ENCODE data around the gene BRIX1. TPM values are rescaled to one million over a fixed set of nuclear protein-coding genes. Genes with fewer than 3 reads are reported as not detected.

BRIX1 gene
- total and polyA plus RNA-seq, 9 of the 15 experiments (the other 6 are each of a cell fraction or from before 2014, with no cell fraction given), result 115 to 193 (median 159) TPM

DNA sequence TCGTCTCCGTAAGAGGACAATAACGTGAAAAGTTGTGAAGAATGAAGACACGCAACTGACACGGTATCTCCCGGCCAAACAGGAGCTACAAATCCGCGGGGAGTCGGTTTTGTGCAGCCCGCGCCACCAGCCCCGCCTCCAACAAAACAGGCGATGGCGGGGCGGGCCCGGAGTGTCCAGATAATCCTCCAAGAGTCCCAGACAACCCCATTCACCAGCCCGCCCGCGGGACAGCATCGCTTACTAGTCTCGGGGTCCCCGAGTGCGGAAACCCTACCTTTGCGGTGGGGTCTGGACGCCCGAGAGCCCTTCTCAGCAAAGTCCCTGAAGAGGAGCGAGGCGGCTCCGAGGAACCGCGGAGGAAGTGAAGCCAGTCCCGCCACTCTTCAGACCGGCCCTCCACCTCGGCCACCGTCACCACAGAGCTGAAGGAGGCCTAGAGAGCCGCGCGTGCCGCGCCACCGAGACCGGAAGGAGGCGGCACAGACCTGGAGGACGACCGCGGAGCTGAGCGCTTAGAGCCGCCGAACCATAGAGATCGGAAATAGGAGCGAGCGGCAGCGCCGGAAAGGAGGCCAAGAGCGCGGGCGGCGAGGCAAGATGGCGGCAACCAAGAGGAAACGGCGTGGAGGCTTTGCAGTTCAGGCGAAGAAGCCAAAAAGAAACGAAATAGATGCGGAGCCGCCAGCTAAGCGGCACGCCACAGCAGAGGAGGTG is at the start of gene BRIX1, which contains the start of gene RAD1 (continued):
- TF ChIP-seq TFE3 (CRISPR knock-in tag; IDR thresholded peaks at IDR 0.05) (no peak), BRF1 (IDR thresholded peaks at IDR 0.05; ENCODE audit: borderline replicate concordance, extremely low read depth, insufficient read length) (no peak), MNT (conservative IDR thresholded peaks at IDR 0.05) (peak; percentile 92 to 97), CCNT2 (IDR thresholded peaks at IDR 0.05; ENCODE audit: borderline replicate concordance, extremely low read depth, insufficient read length, low read depth, low read length) (peak; percentile 71), PHB2 (IDR thresholded peaks at IDR 0.05; ENCODE audit: low read depth) (no peak), KDM4B (IDR thresholded peaks at IDR 0.05; ENCODE audit: borderline replicate concordance in 2 of 2, low read depth in 1 of 2) (peak in 1 of 2 experiments; percentile 95; a peak in 2 of 4 replicates), CSDE1 (IDR thresholded peaks at IDR 0.05) (no peak), ZNF274 (IDR thresholded peaks at IDR 0.05; ENCODE audit: borderline replicate concordance, low read depth, low read length) (no peak), SMC3 (conservative IDR thresholded peaks at IDR 0.05; ENCODE audit: insufficient read depth, low read depth, low read length) (0 out of 2 replicates have a peak, but pooled peaks have one; percentile 15), E2F6 (IDR thresholded peaks at IDR 0.05; ENCODE audit: borderline replicate concordance in 1 of 2, extremely low read depth in 1 of 2, insufficient read depth in 1 of 2, insufficient read length in 1 of 2, low read depth in 1 of 2, low read length in 1 of 2, poor library complexity in 1 of 2, severe bottlenecking in 1 of 2) (peak; percentile 61 to 62), MED1 (CRISPR knock-in tag; IDR thresholded peaks at IDR 0.05; ENCODE audit: borderline replicate concordance) (no peak), ZBTB2 (IDR thresholded peaks at IDR 0.05) (no peak), KLF1 (tag; IDR thresholded peaks at IDR 0.05) (peak; percentile 86; the same call in 1 of the 2 replicates), HMGXB4 (CRISPR knock-in tag; IDR thresholded peaks at IDR 0.05) (no peak; the same call in 1 of the 2 replicates), OTX1 (CRISPR knock-in tag; IDR thresholded peaks at IDR 0.05) (peak; percentile 66; the same call in 1 of the 2 replicates), ATF7 (IDR thresholded peaks at IDR 0.05) (peak; percentile 89), CHD1 (IDR thresholded peaks at IDR 0.05; ENCODE audit: low read length) (no peak), ZC3H8 (IDR thresholded peaks at IDR 0.05) (no peak), DNMT1 (IDR thresholded peaks at IDR 0.05) (no peak)

Measured in K562 (cell line).